Stimulated activated CD4-positive, alpha-beta T cell treated with anti-CD3 and anti-CD28 coated beads, Interleukin-2, amount 100 ng/mL, for 4 hours (primary cell): ENCODE measurements around the gene TGFBR2.

Source experiments
- DNase-seq: peaks from one replicate; pipeline ENCODE4 v3.0.0-alpha.2; 2020; ENCODE audit warnings: low read depth

Gene TGFBR2

GRCh38 chr3:30675006-30675405 lies 68.6 kb downstream of the TGFBR2 start:
- no peak for DNase-seq

GRCh38 chr3:30675774-30676173 lies 69.4 kb downstream of the TGFBR2 start:
- DNase-seq, result no peak

- no peak for DNase-seq
Measured at GRCh38 chr3:30676424-30677346, 70.3 kb downstream of the TGFBR2 start.

GRCh38 chr3:30677347-30677685 lies 70.9 kb downstream of the TGFBR2 start:
- no peak for DNase-seq

- no peak for DNase-seq
Measured at GRCh38 chr3:30679045-30679444, 72.6 kb downstream of the TGFBR2 start.

GRCh38 chr3:30680789-30681648 lies 74.6 kb downstream of the TGFBR2 start:
- DNase-seq, result no peak

- no peak for DNase-seq
Measured at GRCh38 chr3:30681649-30682211, 75.3 kb downstream of the TGFBR2 start.

- DNase-seq, result no peak
Measured at GRCh38 chr3:30682434-30683155, 76.2 kb downstream of the TGFBR2 start.

- no peak for DNase-seq
Measured at GRCh38 chr3:30683769-30684168, 77.4 kb downstream of the TGFBR2 start.

- DNase-seq, result no peak
Measured at GRCh38 chr3:30684356-30684755, 78.0 kb downstream of the TGFBR2 start.

GRCh38 chr3:30685267-30685667 lies 78.9 kb downstream of the TGFBR2 start:
- DNase-seq, result no peak

GRCh38 chr3:30686176-30686575 lies 79.8 kb downstream of the TGFBR2 start:
- DNase-seq, result no peak

- DNase-seq, result no peak
Measured at GRCh38 chr3:30686799-30687198, 80.4 kb downstream of the TGFBR2 start.

GRCh38 chr3:30687930-30688570 lies 81.6 kb downstream of the TGFBR2 start:
- DNase-seq, result no peak

- DNase-seq, result no peak
Measured at GRCh38 chr3:30688776-30689641, 82.6 kb downstream of the TGFBR2 start.

- DNase-seq, result no peak
Measured at GRCh38 chr3:30690199-30690598, 83.8 kb downstream of the TGFBR2 start.

- no peak for DNase-seq
Measured at GRCh38 chr3:30691249-30691880, 85.0 kb downstream of the TGFBR2 start.

- no peak for DNase-seq
Measured at GRCh38 chr3:30691944-30692343, 85.5 kb downstream of the TGFBR2 start.

GRCh38 chr3:30692498-30693130 lies 86.2 kb downstream of the TGFBR2 start:
- DNase-seq, result no peak
